ENCODE results near the gene ITPRIPL2. TPM values are rescaled to one million over a fixed set of nuclear protein-coding genes. Genes with fewer than 3 reads are reported as not detected.
A peak's percentile ranks its signal among the peaks of the same experiment; 100 is the strongest.

The ITPRIPL2 gene
- total and polyA plus RNA-seq, 2 of the 13 experiments (the other 11 are each of a cell fraction or from before 2014, with no cell fraction given), result 5.9 to 12.6 TPM

DNA sequence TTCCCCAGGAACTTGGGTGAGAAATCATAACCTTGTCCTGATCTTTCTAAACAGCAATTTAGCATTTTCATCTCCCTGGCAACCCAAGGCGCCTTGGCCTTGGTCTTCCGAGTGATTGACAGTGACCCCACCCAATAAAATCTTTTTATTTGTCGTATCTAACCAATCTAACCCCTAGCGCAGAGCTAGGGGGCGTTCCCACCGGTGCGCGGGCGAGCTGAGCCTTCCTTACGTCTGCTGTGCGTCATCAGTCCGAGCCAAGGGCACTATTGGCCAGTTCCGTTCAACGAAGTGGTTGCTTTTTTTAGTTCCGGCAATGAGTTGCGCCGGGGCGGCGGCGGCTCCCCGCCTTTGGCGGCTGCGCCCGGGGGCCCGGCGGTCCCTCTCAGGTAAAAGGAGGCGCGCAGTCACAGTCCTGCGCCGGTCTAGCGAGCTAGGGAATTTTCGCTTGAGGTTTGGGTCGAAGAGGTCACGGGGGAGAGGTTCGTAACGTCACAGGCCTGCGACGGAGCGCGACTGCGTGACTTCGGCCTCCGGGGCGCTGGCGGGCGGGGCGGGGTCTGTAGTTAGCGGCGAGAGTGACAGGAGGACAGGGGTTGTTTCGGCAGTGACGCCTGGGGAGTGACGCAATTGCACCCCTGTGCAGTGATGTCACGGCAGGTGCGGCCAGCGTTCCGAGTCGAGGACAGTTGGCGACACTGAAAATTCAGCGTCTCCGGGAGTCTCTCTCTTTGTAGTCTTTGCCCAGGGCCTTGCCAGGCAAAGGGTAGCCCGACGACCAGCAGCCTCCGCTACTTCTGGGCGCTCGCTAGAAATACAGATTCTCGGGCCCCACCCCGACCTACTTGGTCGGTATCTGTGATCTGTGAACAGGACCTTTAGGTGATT, 46.2 kb upstream of the ITPRIPL2 start, which contains the start of gene COQ7 (continued):
- TF ChIP-seq, protein P1, sequence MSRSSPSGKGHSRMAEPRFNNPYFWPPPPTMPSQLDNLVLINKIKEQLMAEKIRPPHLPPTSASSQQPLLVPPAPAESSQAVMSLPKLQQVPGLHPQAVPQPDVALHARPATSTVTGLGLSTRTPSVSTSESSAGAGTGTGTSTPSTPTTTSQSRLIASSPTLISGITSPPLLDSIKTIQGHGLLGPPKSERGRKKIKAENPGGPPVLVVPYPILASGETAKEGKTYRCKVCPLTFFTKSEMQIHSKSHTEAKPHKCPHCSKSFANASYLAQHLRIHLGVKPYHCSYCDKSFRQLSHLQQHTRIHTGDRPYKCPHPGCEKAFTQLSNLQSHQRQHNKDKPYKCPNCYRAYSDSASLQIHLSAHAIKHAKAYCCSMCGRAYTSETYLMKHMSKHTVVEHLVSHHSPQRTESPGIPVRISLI (CRISPR knock-in tag; IDR thresholded peaks at IDR 0.05; ENCODE audit: borderline replicate concordance), result peak; percentile 98
- TF ChIP-seq, protein P2, sequence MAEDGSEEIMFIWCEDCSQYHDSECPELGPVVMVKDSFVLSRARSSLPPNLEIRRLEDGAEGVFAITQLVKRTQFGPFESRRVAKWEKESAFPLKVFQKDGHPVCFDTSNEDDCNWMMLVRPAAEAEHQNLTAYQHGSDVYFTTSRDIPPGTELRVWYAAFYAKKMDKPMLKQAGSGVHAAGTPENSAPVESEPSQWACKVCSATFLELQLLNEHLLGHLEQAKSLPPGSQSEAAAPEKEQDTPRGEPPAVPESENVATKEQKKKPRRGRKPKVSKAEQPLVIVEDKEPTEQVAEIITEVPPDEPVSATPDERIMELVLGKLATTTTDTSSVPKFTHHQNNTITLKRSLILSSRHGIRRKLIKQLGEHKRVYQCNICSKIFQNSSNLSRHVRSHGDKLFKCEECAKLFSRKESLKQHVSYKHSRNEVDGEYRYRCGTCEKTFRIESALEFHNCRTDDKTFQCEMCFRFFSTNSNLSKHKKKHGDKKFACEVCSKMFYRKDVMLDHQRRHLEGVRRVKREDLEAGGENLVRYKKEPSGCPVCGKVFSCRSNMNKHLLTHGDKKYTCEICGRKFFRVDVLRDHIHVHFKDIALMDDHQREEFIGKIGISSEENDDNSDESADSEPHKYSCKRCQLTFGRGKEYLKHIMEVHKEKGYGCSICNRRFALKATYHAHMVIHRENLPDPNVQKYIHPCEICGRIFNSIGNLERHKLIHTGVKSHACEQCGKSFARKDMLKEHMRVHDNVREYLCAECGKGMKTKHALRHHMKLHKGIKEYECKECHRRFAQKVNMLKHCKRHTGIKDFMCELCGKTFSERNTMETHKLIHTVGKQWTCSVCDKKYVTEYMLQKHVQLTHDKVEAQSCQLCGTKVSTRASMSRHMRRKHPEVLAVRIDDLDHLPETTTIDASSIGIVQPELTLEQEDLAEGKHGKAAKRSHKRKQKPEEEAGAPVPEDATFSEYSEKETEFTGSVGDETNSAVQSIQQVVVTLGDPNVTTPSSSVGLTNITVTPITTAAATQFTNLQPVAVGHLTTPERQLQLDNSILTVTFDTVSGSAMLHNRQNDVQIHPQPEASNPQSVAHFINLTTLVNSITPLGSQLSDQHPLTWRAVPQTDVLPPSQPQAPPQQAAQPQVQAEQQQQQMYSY (CRISPR knock-in tag; IDR thresholded peaks at IDR 0.05), result 0 out of 2 replicates have a peak, but pooled peaks have one; percentile 31
- TF ChIP-seq ZBTB38 (CRISPR knock-in tag; IDR thresholded peaks at IDR 0.05) (peak; percentile 88), YEATS4 (CRISPR knock-in tag; IDR thresholded peaks at IDR 0.05; ENCODE audit: borderline replicate concordance) (peak; percentile 89), ZNF180 (CRISPR knock-in tag; IDR thresholded peaks at IDR 0.05; ENCODE audit: borderline replicate concordance, low read depth) (no peak), ZNF713 (CRISPR knock-in tag; IDR thresholded peaks at IDR 0.05) (no peak), ARHGAP35 (CRISPR knock-in tag; IDR thresholded peaks at IDR 0.05; ENCODE audit: borderline replicate concordance) (no peak; the same call in 1 of the 2 replicates), CEBPG (CRISPR knock-in tag; IDR thresholded peaks at IDR 0.05) (peak; percentile 97), ZSCAN9 (CRISPR knock-in tag; IDR thresholded peaks at IDR 0.05; ENCODE audit: borderline replicate concordance) (peak; percentile 59; the same call in 1 of the 2 replicates), ZNF34 (CRISPR knock-in tag; IDR thresholded peaks at IDR 0.05; ENCODE audit: borderline replicate concordance) (no peak), FOXO1 (CRISPR knock-in tag; IDR thresholded peaks at IDR 0.05) (peak; percentile 70), MXI1 (IDR thresholded peaks at IDR 0.05; ENCODE audit: borderline replicate concordance, low read depth, low read length) (peak; percentile 90; the same call in 2 of the 3 replicates), TBX2 (CRISPR knock-in tag; IDR thresholded peaks at IDR 0.05; ENCODE audit: borderline replicate concordance) (peak; percentile 93), NFYC (CRISPR knock-in tag; IDR thresholded peaks at IDR 0.05) (peak; percentile 98), ZSCAN30 (CRISPR knock-in tag; IDR thresholded peaks at IDR 0.05) (0 out of 2 replicates have a peak, but pooled peaks have one; percentile 80), ZNF614 (CRISPR knock-in tag; IDR thresholded peaks at IDR 0.05; ENCODE audit: borderline replicate concordance) (peak; percentile 78; the same call in 1 of the 2 replicates), ESRRA (CRISPR knock-in tag; IDR thresholded peaks at IDR 0.05; ENCODE audit: low read depth) (peak; percentile 70; the same call in 1 of the 2 replicates), ZNF451 (CRISPR knock-in tag; IDR thresholded peaks at IDR 0.05) (peak; percentile 75)
- TF ChIP-seq, protein P3, sequence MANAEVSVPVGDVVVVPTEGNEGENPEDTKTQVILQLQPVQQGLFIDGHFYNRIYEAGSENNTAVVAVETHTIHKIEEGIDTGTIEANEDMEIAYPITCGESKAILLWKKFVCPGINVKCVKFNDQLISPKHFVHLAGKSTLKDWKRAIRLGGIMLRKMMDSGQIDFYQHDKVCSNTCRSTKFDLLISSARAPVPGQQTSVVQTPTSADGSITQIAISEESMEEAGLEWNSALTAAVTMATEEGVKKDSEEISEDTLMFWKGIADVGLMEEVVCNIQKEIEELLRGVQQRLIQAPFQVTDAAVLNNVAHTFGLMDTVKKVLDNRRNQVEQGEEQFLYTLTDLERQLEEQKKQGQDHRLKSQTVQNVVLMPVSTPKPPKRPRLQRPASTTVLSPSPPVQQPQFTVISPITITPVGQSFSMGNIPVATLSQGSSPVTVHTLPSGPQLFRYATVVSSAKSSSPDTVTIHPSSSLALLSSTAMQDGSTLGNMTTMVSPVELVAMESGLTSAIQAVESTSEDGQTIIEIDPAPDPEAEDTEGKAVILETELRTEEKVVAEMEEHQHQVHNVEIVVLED (CRISPR knock-in tag; IDR thresholded peaks at IDR 0.05; ENCODE audit: borderline replicate concordance), result peak; percentile 98
- TF ChIP-seq, protein P4, sequence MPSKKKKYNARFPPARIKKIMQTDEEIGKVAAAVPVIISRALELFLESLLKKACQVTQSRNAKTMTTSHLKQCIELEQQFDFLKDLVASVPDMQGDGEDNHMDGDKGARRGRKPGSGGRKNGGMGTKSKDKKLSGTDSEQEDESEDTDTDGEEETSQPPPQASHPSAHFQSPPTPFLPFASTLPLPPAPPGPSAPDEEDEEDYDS (CRISPR knock-in tag; IDR thresholded peaks at IDR 0.05), result peak; percentile 29; the same call in 1 of the 2 replicates
- TF ChIP-seq, protein P5, sequence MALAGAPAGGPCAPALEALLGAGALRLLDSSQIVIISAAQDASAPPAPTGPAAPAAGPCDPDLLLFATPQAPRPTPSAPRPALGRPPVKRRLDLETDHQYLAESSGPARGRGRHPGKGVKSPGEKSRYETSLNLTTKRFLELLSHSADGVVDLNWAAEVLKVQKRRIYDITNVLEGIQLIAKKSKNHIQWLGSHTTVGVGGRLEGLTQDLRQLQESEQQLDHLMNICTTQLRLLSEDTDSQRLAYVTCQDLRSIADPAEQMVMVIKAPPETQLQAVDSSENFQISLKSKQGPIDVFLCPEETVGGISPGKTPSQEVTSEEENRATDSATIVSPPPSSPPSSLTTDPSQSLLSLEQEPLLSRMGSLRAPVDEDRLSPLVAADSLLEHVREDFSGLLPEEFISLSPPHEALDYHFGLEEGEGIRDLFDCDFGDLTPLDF (CRISPR knock-in tag; IDR thresholded peaks at IDR 0.05), result peak; percentile 97

Measured in HepG2 (cell line).